ENCODE data around the gene CRB2. TPM values are rescaled to one million over a fixed set of nuclear protein-coding genes. Genes with fewer than 3 reads are reported as not detected.

Gene CRB2
- total RNA-seq: under 0.01 and 0.16 TPM in 2 replicates

DNA sequence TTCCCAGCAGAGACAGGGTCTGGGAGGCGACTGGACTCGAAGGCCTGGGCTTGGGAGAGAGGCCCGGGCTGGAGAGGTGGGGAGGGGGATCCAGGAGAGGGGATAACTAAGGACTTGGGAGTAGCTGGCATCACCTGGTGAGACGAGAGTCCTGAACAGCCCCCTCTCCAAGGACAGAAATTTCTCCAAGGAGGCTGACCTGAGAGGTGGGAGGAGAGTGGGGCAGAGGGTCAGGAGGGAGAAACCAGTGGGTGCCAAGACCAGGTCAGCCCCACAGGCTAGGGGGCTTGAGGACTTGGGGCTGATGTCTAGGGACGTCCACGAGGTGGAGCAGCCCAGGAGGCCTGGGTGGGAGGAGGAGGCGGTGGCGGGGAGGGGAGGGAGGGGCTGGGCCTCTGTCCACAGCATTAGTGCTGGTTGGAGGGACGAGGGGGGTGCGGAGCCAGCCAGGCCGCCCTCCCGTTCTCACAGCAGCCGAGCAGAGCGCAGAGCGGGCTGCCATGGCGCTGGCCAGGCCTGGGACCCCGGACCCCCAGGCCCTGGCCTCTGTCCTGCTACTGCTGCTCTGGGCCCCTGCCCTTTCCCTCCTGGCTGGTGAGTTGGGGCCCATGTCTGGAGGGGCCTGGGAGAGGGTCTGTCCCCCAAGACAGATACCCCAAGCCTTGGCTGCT, at the start of gene CRB2:
Gene CRB2 (plus strand): TSS at position 437 of the 671 bp plus-strand sequence. CDS start 64 bp downstream, at position 501.

Small RNAs within 50 kb of the gene (small RNA-seq; reads per million reads assigned to genes)
- not detected for gene MIR601

Other genes starting within 250 kb of the CRB2 start
- 5.0 and 6.0 TPM in 2 replicates for gene STRBP, start 87.6 kb upstream of the CRB2 start, total RNA-seq